Neuronal stem cell (in vitro differentiated cells): ENCODE data around the gene CNPY1.
A peak's percentile ranks its signal among the peaks of the same experiment; 100 is the strongest.

Experiments used
- DNase-seq: peaks from one replicate; pipeline ENCODE4 v3.0.0-alpha.2; 2013; ENCODE audit warnings: low spot score
- H2AFZ ChIP-seq: one replicate; pipeline ENCODE4 v1.6.1; 2013; ENCODE audit warnings: mild to moderate bottlenecking, low read length, inconsistent platforms
- H2AK5ac ChIP-seq: 2 replicates; pipeline ENCODE4 v1.6.1; 2013; ENCODE audit warnings: low read depth, mild to moderate bottlenecking, inconsistent platforms, low read length, moderate library complexity, mixed read lengths
- H2BK120ac ChIP-seq: 2 replicates; pipeline ENCODE4 v1.6.1; 2013; ENCODE audit warnings: low read depth, mild to moderate bottlenecking, inconsistent platforms, low read length, moderate library complexity, mixed read lengths
- H2BK12ac ChIP-seq: one replicate; pipeline ENCODE4 v1.6.1; 2013; ENCODE audit warnings: low read length, inconsistent platforms
- H2BK15ac ChIP-seq: 2 replicates; pipeline ENCODE4 v1.6.1; 2013; ENCODE audit warnings: mild to moderate bottlenecking, low read length, inconsistent platforms, mixed read lengths
- H2BK5ac ChIP-seq: one replicate; pipeline ENCODE4 v1.6.1; 2013; ENCODE audit warnings: inconsistent platforms, mild to moderate bottlenecking, low read length, moderate library complexity
- H3K14ac ChIP-seq: one replicate; pipeline ENCODE4 v1.6.1; 2013; ENCODE audit warnings: low read length, inconsistent platforms
- H3K18ac ChIP-seq: 2 replicates; pipeline ENCODE4 v1.6.1; 2013; ENCODE audit warnings: low read length, inconsistent platforms
- H3K23ac ChIP-seq: 2 replicates; pipeline ENCODE4 v1.6.1; 2013; ENCODE audit warnings: low read depth, mild to moderate bottlenecking, mixed read lengths, low read length, inconsistent platforms; ENCODE audit not compliant: poor library complexity
- H3K27ac ChIP-seq: replicated peaks from 3 replicates; pipeline ENCODE4 v1.5.1; 2013; ENCODE audit warnings: low read length, inconsistent platforms
- H3K27me3 ChIP-seq, 3 experiments: 2 replicates each; pipeline ENCODE4 v1.6.1; 2013; ENCODE audit warnings: low read length in 3 of 3, mild to moderate bottlenecking in 2 of 3, inconsistent platforms in 1 of 3, low read depth in 1 of 3, mixed read lengths in 1 of 3, moderate library complexity in 1 of 3; ENCODE audit not compliant: control insufficient read depth in 3 of 3, insufficient read depth in 3 of 3
- H3K36me3 ChIP-seq, 2 donors: replicated peaks in 1 of 2; 2 replicates each; pipeline ENCODE4 v1.6.1; 2013; ENCODE audit warnings: low read length in 2 of 2; ENCODE audit not compliant: control insufficient read depth in 2 of 2, insufficient read depth in 2 of 2
- H3K4ac ChIP-seq: 2 replicates; pipeline ENCODE4 v1.6.1; 2013; ENCODE audit warnings: inconsistent platforms, mild to moderate bottlenecking, low read length, moderate library complexity
- H3K4me1 ChIP-seq, 2 donors: 1 replicate in 1 of 2; 2 replicates in 1 of 2; pipeline ENCODE4 v1.6.1; 2013; ENCODE audit warnings: low read length in 2 of 2, low read depth in 1 of 2; ENCODE audit not compliant: control insufficient read depth in 2 of 2, insufficient read depth in 1 of 2
- H3K4me2 ChIP-seq: one replicate; pipeline ENCODE4 v1.6.1; 2013; ENCODE audit warnings: mild to moderate bottlenecking, low read length, inconsistent platforms; ENCODE audit not compliant: insufficient read depth, poor library complexity, severe bottlenecking
- H3K4me3 ChIP-seq, 2 donors: 2 replicates each; pipeline ENCODE4 v1.5.1; 2013; ENCODE audit warnings: low read length in 2 of 2, mild to moderate bottlenecking in 2 of 2, inconsistent platforms in 1 of 2, moderate library complexity in 1 of 2
- H3K79me1 ChIP-seq: one replicate; pipeline ENCODE4 v1.6.1; 2013; ENCODE audit warnings: low read depth, mild to moderate bottlenecking, inconsistent platforms, low read length, moderate library complexity
- H3K9ac ChIP-seq: one replicate; pipeline ENCODE4 v1.6.1; 2013; ENCODE audit warnings: mild to moderate bottlenecking, low read depth, low read length, inconsistent platforms; ENCODE audit not compliant: poor library complexity
- H3K9me3 ChIP-seq, 2 donors: replicated peaks in 1 of 2; 2 replicates each; pipeline versions ENCODE3 to v1.6.1; 2013; ENCODE audit warnings: low read length in 2 of 2, mild to moderate bottlenecking in 2 of 2, inconsistent platforms in 1 of 2, low read depth in 1 of 2, mixed read lengths in 1 of 2, moderate library complexity in 1 of 2; ENCODE audit not compliant: control insufficient read depth in 2 of 2, insufficient read depth in 1 of 2
- H4K8ac ChIP-seq: one replicate; pipeline ENCODE4 v1.6.1; 2013; ENCODE audit warnings: low read depth, mild to moderate bottlenecking, inconsistent platforms, low read length, moderate library complexity
- H4K91ac ChIP-seq: one replicate; pipeline ENCODE4 v1.6.1; 2013; ENCODE audit warnings: low read length, low read depth, mild to moderate bottlenecking, inconsistent platforms; ENCODE audit not compliant: poor library complexity
- WGBS, 2 donors: extraction: QIAGEN DNeasy Blood & Tissue Kit; methylation state at CpG; one replicate each; pipeline ENCODE4 v1.1.7; 2013; ENCODE audit warnings: missing lambda C conversion rate in 2 of 2, mixed read lengths in 1 of 2; ENCODE audit not compliant: insufficient read length in 2 of 2, insufficient replicate concordance in 1 of 2; ENCODE audit errors: extremely low coverage in 2 of 2; 5-methylcytosine and 5-hydroxymethylcytosine counted together

The CNPY1 gene

DNA sequence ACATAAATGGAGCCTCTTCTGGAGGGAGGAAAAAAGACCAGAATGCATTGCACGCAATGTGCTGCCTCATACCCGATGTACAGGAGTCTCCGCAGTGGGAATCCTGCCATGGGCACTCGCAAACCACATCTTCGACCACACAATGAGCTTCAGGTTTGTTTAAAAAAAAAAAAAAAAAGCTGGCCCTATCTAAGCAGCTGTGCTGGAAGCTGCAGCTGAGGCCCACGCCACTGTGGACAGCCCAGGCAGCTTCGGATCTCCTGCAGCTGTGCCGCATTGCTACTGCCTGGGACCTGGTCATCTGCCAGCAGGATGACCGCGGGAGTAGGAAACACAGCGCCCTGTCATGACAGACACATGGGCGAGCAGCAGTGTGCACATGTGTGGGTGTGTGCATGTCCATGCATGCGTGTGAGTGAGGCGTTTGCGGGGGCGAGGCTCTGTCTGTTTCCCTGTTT, 62.5 kb downstream of the CNPY1 start:
- Histone ChIP-seq H2AFZ (peak overlapping the region; percentile 65), H4K91ac (no peak overlapping the region), H2BK15ac (no peak overlapping the region), H3K36me3 (no peaks in the 10 kb centered on the region), H2BK5ac (no peak overlapping the region), H3K4me3 (no peak overlapping the region), H3K27me3 (peaks cover 0 to 4% (median 0%) of the 10 kb centered on the region in 3 experiments), H3K4ac (no peak overlapping the region), H3K23ac (no peak overlapping the region), H3K18ac (peak overlapping the region; percentile 81), H4K8ac (no peak overlapping the region), H3K9me3 (peaks cover 0 to 1% of the 10 kb centered on the region in 2 donors), H2AK5ac (peak overlapping the region; percentile 27), H3K14ac (peak overlapping the region; percentile 77), H2BK12ac (no peak overlapping the region), H3K79me1 (no peaks in the 10 kb centered on the region), H3K4me1 (peaks cover 15 to 24% of the 10 kb centered on the region in 2 donors), H3K27ac (no peak overlapping the region), H2BK120ac (no peak overlapping the region), H3K9ac (no peak overlapping the region), H3K4me2 (peak overlapping the region; percentile 15)
- no peak for DNase-seq
- no CpG with 5 or more reads among the region's 16 CpGs for WGBS, 2 donors

DNA sequence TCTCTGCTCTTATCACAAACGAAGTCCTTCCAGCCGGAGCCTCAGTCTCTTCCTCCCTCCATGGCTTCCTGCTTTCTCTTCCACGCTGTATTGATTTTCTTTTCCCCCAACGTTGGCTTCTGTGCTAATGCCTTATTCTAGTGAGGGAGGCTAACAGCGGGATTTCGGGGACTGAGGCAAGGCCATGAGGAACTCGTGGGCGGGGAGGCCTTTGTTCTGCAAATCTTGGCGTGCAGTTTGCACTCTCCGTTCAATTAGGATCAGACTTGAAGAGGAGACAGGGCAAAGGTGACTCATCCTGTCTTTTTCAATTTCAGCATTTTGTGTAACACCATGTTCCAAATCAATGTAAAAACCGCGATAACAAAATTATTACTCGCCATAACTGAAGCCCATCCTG, 63.1 kb downstream of the CNPY1 start:
- no peak overlapping the region for H2BK15ac ChIP-seq
- DNase-seq, result no peak
- peak overlapping the region; percentile 65 for H2AFZ ChIP-seq
- H3K9me3 ChIP-seq, result peaks cover 0 to 1% of the 10 kb centered on the region in 2 donors
- H3K18ac ChIP-seq, result no peak overlapping the region
- H3K4ac ChIP-seq, result no peak overlapping the region
- no peaks in the 10 kb centered on the region for H3K79me1 ChIP-seq
- WGBS, 2 donors, result no CpG with 5 or more reads among the region's 13 CpGs
- no peak overlapping the region for H2BK120ac ChIP-seq
- H3K9ac ChIP-seq, result no peak overlapping the region
- H3K23ac ChIP-seq, result no peak overlapping the region
- peaks cover 0 to 4% (median 0%) of the 10 kb centered on the region in 3 experiments for H3K27me3 ChIP-seq
- H3K14ac ChIP-seq, result no peak overlapping the region
- H3K36me3 ChIP-seq, result peaks cover 0 to 2% of the 10 kb centered on the region in 2 donors
- no peak overlapping the region for H3K27ac ChIP-seq
- H3K4me3 ChIP-seq, result no peak overlapping the region
- no peak overlapping the region for H2BK5ac ChIP-seq
- no peak overlapping the region for H2BK12ac ChIP-seq
- peaks cover 15 to 24% of the 10 kb centered on the region in 2 donors for H3K4me1 ChIP-seq
- H3K4me2 ChIP-seq, result no peak overlapping the region
- H4K91ac ChIP-seq, result no peak overlapping the region
- H4K8ac ChIP-seq, result no peak overlapping the region
- H2AK5ac ChIP-seq, result no peak overlapping the region

DNA sequence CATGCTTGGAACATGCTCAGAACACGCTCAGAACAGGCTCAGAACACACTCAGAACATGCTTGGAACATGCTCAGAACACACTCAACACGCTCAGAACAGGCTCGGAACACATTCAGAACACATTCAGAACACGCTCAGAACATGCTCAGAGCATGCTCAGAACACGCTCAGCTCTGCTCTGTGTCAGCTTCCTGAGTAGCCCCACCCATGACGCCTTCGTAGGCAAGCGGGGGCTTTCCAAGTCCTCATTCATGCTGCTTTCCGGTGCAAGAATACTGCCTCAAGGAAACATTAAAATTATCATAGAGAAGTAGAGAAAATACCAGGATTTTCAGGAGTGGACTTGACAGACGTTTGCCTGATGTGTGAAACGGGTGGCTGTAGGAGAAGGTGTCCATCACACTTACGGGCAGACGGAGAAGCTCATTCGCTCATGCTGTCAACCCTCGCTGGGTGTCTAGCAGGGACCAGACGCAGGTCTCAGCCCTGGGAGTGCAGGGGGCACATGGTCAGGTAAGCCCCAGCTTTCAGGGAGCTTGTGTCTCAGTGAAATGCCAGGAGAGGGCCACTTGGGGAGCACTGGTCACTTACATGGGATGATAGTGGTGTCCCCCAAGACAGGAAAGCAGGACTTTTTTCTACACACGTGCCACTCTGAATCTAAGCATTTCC, 63.7 kb downstream of the CNPY1 start:
- H2AFZ ChIP-seq, result peak overlapping the region; percentile 65
- no peak overlapping the region for H3K4me2 ChIP-seq
- peak overlapping the region; percentile 66 for H3K18ac ChIP-seq
- H2BK5ac ChIP-seq, result no peak overlapping the region
- no peak overlapping the region for H3K23ac ChIP-seq
- H3K79me1 ChIP-seq, result no peaks in the 10 kb centered on the region
- H2BK120ac ChIP-seq, result no peak overlapping the region
- no CpG with 5 or more reads among the region's 17 CpGs for WGBS, 2 donors
- no peak overlapping the region for H3K4me3 ChIP-seq
- no peak overlapping the region for H3K27ac ChIP-seq
- peak overlapping the region; percentile 7 for H3K9ac ChIP-seq
- peaks cover 0 to 4% (median 0%) of the 10 kb centered on the region in 3 experiments for H3K27me3 ChIP-seq
- H2AK5ac ChIP-seq, result no peak overlapping the region
- H4K8ac ChIP-seq, result no peak overlapping the region
- no peak overlapping the region for H3K14ac ChIP-seq
- H4K91ac ChIP-seq, result no peak overlapping the region
- peaks cover 15 to 24% of the 10 kb centered on the region in 2 donors for H3K4me1 ChIP-seq
- H2BK12ac ChIP-seq, result no peak overlapping the region
- H2BK15ac ChIP-seq, result no peak overlapping the region
- no peak for DNase-seq
- H3K4ac ChIP-seq, result no peak overlapping the region
- H3K9me3 ChIP-seq, result peaks cover 0 to 1% of the 10 kb centered on the region in 2 donors
- peaks cover 0 to 5% of the 10 kb centered on the region in 2 donors for H3K36me3 ChIP-seq

DNA sequence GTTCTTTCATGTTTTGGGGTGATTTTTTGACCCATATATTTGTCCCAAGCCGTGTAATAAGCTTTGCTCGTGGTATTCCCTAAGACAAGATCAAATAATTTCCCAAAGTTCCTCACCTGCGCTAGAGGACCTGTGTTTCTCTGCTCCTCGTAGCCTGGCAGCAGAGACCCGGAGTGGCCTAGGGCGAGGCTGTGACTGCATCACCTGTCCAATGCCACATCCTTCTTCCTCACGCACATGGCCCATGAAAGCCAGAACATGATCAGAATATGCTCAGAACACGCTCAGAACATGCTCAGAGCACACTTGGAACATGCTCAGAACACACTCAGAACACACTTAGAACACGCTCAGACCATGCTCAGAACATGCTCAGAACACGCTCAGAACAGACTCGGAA, 64.6 kb downstream of the CNPY1 start:
- Histone ChIP-seq H3K14ac (no peak overlapping the region), H3K4me1 (peaks cover 15 to 24% of the 10 kb centered on the region in 2 donors), H4K8ac (no peak overlapping the region), H3K4me3 (no peak overlapping the region), H2BK5ac (no peak overlapping the region), H4K91ac (no peak overlapping the region), H2AK5ac (no peak overlapping the region), H3K9ac (no peak overlapping the region), H3K36me3 (peaks cover 0 to 5% of the 10 kb centered on the region in 2 donors), H3K4me2 (no peak overlapping the region), H2BK120ac (no peak overlapping the region), H2AFZ (no peak overlapping the region), H3K79me1 (no peaks in the 10 kb centered on the region), H3K18ac (no peak overlapping the region), H2BK12ac (no peak overlapping the region), H3K9me3 (peaks cover 0 to 1% of the 10 kb centered on the region in 2 donors), H3K4ac (no peak overlapping the region), H3K23ac (no peak overlapping the region), H3K27me3 (peaks cover 0 to 10% (median 0%) of the 10 kb centered on the region in 3 experiments), H3K27ac (no peak overlapping the region), H2BK15ac (no peak overlapping the region)
- DNase-seq, result no peak
- no CpG with 5 or more reads among the region's 11 CpGs for WGBS, 2 donors
